Colon (tissue), 2 donors: ENCODE measurements around the gene MEMO1.
"Not testable (repeated sequence)": the region's sequence is repeated elsewhere in the genome, so short reads cannot be mapped to it uniquely, and the experiment has no call there.

ENCODE experiments used
- FAIRE-seq: peaks from 2 replicates; lab custom pipeline; 2012; peaks lifted over from hg19 to GRCh38; lab: Jason Lieb, UNC
- donor health status: control.
- donor health status: control.

MEMO1 gene

GRCh38 chr2:32010670-32011484, at the start of gene MEMO1:
Gene MEMO1 (minus strand): TSS chr2:32011008. CDS start chr2:32010247, 761 bp downstream.
- no peak for FAIRE-seq

GRCh38 chr2:32060266-32060665, 49.5 kb upstream of the MEMO1 start:
- no peak for FAIRE-seq

- FAIRE-seq: no peak
Measured at GRCh38 chr2:32058130-32058529, 47.3 kb upstream of the MEMO1 start.

- not testable (repeated sequence) for FAIRE-seq
Measured at GRCh38 chr2:32054583-32054982, 43.8 kb upstream of the MEMO1 start.

- no peak for FAIRE-seq
Measured at GRCh38 chr2:32051836-32052439, 41.1 kb upstream of the MEMO1 start.

- FAIRE-seq: no peak
Measured at GRCh38 chr2:32043561-32043960, 32.8 kb upstream of the MEMO1 start.

GRCh38 chr2:32039447-32040219, 28.8 kb upstream of the MEMO1 start, which contains the start of gene DPY30:
Gene DPY30 (minus strand): TSS chr2:32039805. CDS start chr2:32039456, 349 bp downstream.
- FAIRE-seq: no peak

- not testable (repeated sequence) for FAIRE-seq
Measured at GRCh38 chr2:32034198-32034887, 23.5 kb upstream of the MEMO1 start.

- FAIRE-seq: not testable (repeated sequence)
Measured at GRCh38 chr2:32018789-32019482, 8.1 kb upstream of the MEMO1 start.

GRCh38 chr2:32012872-32013271, 2.1 kb upstream of the MEMO1 start:
- FAIRE-seq: no peak

GRCh38 chr2:32011485-32011960, 715 bp upstream of the MEMO1 start:
- FAIRE-seq: no peak

- not testable (repeated sequence) for FAIRE-seq
Measured at GRCh38 chr2:32010280-32010669, 533 bp downstream of the MEMO1 start.

- FAIRE-seq: no peak
Measured at GRCh38 chr2:32009516-32010256, 1.1 kb downstream of the MEMO1 start.

- FAIRE-seq: no peak
Measured at GRCh38 chr2:32008805-32009515, 1.8 kb downstream of the MEMO1 start.

- no peak for FAIRE-seq
Measured at GRCh38 chr2:32007121-32007391, 3.8 kb downstream of the MEMO1 start.

- FAIRE-seq: no peak
Measured at GRCh38 chr2:32005371-32005976, 5.3 kb downstream of the MEMO1 start.

- no peak for FAIRE-seq
Measured at GRCh38 chr2:32003791-32004190, 7.0 kb downstream of the MEMO1 start.

GRCh38 chr2:32002406-32002805, 8.4 kb downstream of the MEMO1 start:
- no peak for FAIRE-seq

GRCh38 chr2:31999438-31999837, 11.4 kb downstream of the MEMO1 start:
- FAIRE-seq: no peak
